Heart right ventricle (tissue), 16 donors: ENCODE results near the gene AP5B1. TPM values are rescaled to one million over a fixed set of nuclear protein-coding genes. Genes with fewer than 3 reads are reported as not detected.

Experiments
- ATAC-seq, 8 donors: fragments of 200-7000 bp; cut with Tn5 transposase; one replicate each; pipeline ENCODE4 v1.9.1; 2020; ENCODE audit warnings: mild to moderate bottlenecking in 8 of 8, moderate library complexity in 8 of 8, moderate number of reproducible peaks in 1 of 8
- DNase-seq, 2 donors: peaks; one replicate each; pipeline ENCODE4 v3.0.0-alpha.2; 2020
- H3K27ac ChIP-seq, 10 donors: fragments of 200-600 bp; sonication (generic) in 2 of 10; one replicate each; pipeline versions ENCODE4 v1.5.0 to v1.8.0; 2020 to 2022; ENCODE audit warnings: mild to moderate bottlenecking in 3 of 10
- H3K27me3 ChIP-seq, 7 donors: fragments of 200-600 bp; one replicate each; pipeline ENCODE4 v1.8.0; 2021 to 2022; ENCODE audit warnings: mild to moderate bottlenecking in 2 of 7
- H3K36me3 ChIP-seq, 9 donors: fragments of 200-600 bp; sonication (generic) in 1 of 9; one replicate each; pipeline versions ENCODE4 v1.5.0 to v1.8.0; 2020 to 2022; ENCODE audit warnings: mild to moderate bottlenecking in 2 of 9
- H3K4me1 ChIP-seq, 9 donors: fragments of 200-600 bp; sonication (generic) in 1 of 9; one replicate each; pipeline versions ENCODE4 v1.5.0 to v1.8.0; 2020 to 2022; ENCODE audit warnings: mild to moderate bottlenecking in 4 of 9
- H3K4me3 ChIP-seq, 10 donors: fragments of 200-600 bp; sonication (generic) in 2 of 10; one replicate each; pipeline versions ENCODE4 v1.5.0 to v1.8.0; 2020 to 2022; ENCODE audit warnings: mild to moderate bottlenecking in 7 of 10, moderate library complexity in 2 of 10
- H3K9me3 ChIP-seq, 11 donors: fragments of 200-600 bp in 10 of 11; sonication (generic) in 2 of 11; one replicate each; pipeline versions ENCODE4 v1.5.0 to v1.8.0; 2013 to 2022; ENCODE audit warnings: mild to moderate bottlenecking in 2 of 11, control low read depth in 1 of 11, moderate library complexity in 1 of 11
- WGBS, 2 donors: extraction: QIAGEN DNeasy Blood & Tissue Kit; methylation state at CpG; one replicate each; pipeline ENCODE4 v1.1.7; 2013; ENCODE audit warnings: inconsistent platforms in 1 of 2; 5-methylcytosine and 5-hydroxymethylcytosine counted together
- intact Hi-C, 10 donors: fragments of 100-400 bp; cut with DNase I; formaldehyde crosslinking; loops; one replicate each; pipeline versions ENCODE4 v1.11.1 to v1.14.2; 2022
- polyA plus RNA-seq, 2 donors: library from polyadenylated mRNA; stranded (reverse); fragments of 200-250 nt; gene quantifications; one replicate each; pipeline ENCODE4 v1.2.3, GENCODE V29; 2013
- total RNA-seq, 10 donors: library from RNA; stranded (reverse); fragmentation: NEBNext Ultra II Directional in 3 of 10; extraction: Animal tissue kit (Norgen Biotek cat#: 25700) in 3 of 10; gene quantifications; one replicate each; pipeline versions ENCODE4 v1.2.1 to v1.2.4, GENCODE V29; 2021 to 2023
- TF ChIP-seq, protein P1 (sequence below), 9 donors: fragments of 200-600 bp; sonication (generic) in 2 of 9; IDR thresholded peaks; one replicate each; pipeline versions ENCODE4 v1.5.0 to v1.8.0; 2021 to 2022; ENCODE audit warnings: antibody characterized with exemption in 9 of 9, mild to moderate bottlenecking in 5 of 9, moderate library complexity in 1 of 9
- donor health status: Arrhythmogenic right ventricular cardiomyopathy.
- donor health status: ischemic (EF 13 %, LVEDD 7.1; RV severe dilation, severe dysfunction).
- donor health status: healthy with polysubstance abuse.
- donor health status: DM: no; HTN: yes; CAD: no.
- donor health status: DM: no; HTN: no; CAD: no.
- donor health status: ischemic (EF 25% LVEDD 6.9; RV normal size, moderate dysfunction).
- donor health status: ischemic (EF 25% LVEDD 5.7; RV mildly dilated, moderate dysfunction).
- donor health status: healthy.
- donor health status: DM: yes; HTN: yes; CAD: no.
- donor health status: Ischemic cardiomyopathy.
- donor health status: ischemic (EF 35%, LVEDD 5.7; RV mildly dilated, moderate dysfunction).
- donor health status: nonischemic (EF 11% LVEDD 7.7; RV severe dilation, severe dysfunction).
- donor health status: DM: yes; HTN: yes; CAD: no.
- donor health status: PGD.
- donor health status: ischemic (EF 29% LVEDD 5.4; RV normal size, mild dysfunction).
- donor health status: nonischemic (EF 23%, LVEDD 6.1; RV moderate dilation, normal function).

AP5B1 gene
- total and polyA plus RNA-seq, 12 donors = 5.0 to 12.8 (median 6.9) TPM

DNA sequence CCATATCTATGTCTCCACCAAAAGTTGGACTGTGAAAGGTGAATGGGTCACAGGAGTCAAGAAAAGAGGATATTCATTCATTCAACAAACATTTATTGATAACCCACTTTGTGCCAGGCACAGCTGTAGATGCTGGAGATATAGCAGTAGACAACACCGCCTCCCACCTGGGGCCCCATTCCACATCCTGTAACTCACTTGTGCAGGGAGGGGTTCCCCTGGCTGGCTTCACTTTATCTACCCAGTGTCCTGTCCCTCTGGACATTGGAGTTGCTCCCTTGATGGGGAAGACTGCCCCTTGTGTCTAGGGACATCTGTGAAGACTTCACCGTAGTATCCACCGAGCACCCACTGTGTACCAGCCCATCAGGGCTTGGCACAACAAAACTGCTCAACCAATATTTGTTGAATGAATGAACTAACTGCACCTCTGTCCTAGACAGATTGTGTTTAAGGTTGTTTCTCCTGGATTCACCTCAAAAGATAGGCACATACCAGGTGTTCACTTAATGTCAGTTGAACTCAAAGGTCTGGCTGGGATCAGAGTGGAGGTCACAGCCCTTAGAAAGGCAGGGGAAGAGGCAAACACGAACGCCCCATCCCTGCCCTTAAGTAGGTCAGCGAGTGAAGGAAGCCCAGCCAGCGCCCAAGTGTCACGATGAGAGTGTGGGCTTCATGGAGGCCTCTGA, 4.7 kb upstream of the AP5B1 start:
- Histone ChIP-seq H3K36me3 (no peaks in the 10 kb centered on the region), H3K27me3 (peaks cover 25 to 61% (median 48%) of the 10 kb centered on the region in 7 donors), H3K9me3 (no peaks in the 10 kb centered on the region), H3K4me3 (no peak overlapping the region), H3K27ac (no peak overlapping the region), H3K4me1 (peaks cover 9 to 28% (median 25%) of the 10 kb centered on the region in 9 donors)
- ATAC-seq (no peak), DNase-seq (no peak)
- WGBS, 2 donors = 59 to 63% methylated on average over 8 of the region's 8 CpGs
- intact Hi-C loops = no loop called here
- TF ChIP-seq, protein P1, sequence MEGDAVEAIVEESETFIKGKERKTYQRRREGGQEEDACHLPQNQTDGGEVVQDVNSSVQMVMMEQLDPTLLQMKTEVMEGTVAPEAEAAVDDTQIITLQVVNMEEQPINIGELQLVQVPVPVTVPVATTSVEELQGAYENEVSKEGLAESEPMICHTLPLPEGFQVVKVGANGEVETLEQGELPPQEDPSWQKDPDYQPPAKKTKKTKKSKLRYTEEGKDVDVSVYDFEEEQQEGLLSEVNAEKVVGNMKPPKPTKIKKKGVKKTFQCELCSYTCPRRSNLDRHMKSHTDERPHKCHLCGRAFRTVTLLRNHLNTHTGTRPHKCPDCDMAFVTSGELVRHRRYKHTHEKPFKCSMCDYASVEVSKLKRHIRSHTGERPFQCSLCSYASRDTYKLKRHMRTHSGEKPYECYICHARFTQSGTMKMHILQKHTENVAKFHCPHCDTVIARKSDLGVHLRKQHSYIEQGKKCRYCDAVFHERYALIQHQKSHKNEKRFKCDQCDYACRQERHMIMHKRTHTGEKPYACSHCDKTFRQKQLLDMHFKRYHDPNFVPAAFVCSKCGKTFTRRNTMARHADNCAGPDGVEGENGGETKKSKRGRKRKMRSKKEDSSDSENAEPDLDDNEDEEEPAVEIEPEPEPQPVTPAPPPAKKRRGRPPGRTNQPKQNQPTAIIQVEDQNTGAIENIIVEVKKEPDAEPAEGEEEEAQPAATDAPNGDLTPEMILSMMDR (IDR thresholded peaks at IDR 0.05) = no peak

DNA sequence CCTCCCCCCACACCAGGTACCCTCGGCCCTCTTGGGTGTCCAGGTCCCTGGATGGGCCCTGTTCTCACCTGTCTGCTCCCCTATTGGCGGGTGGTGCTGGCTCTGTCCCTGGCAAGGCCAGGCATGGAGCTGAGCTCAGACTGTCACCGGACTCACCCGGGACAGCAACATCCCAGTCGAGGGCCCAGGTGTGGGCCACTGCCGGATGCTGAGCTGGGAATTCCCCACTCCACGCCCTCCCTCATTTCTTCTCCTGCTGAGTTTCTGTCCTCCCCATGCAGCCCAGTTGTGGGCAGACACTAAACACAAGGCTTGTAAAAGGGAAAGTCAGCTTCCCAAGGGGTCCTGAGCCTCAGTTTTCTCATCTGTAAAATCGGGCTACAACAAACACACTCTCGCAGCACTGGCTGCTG, 2.0 kb upstream of the AP5B1 start:
- DNase-seq (no peak), ATAC-seq (no peak)
- Histone ChIP-seq H3K4me1 (peaks cover 15 to 41% (median 29%) of the 10 kb centered on the region in 9 donors), H3K4me3 (no peak overlapping the region), H3K27ac (no peak overlapping the region), H3K9me3 (no peaks in the 10 kb centered on the region), H3K36me3 (peaks cover 0 to 17% (median 11%) of the 10 kb centered on the region in 9 donors), H3K27me3 (peaks cover 20 to 38% (median 32%) of the 10 kb centered on the region in 7 donors)
- intact Hi-C loops = loop anchor here in 5 of 10 donors (5.0 kb wide), 3 partner anchors 34 to 204 kb away; partner anchors contain the start of gene KAT5 (in 1 of the 5)
- WGBS, 2 donors = 82 to 84% methylated on average over 9 of the region's 9 CpGs
- TF ChIP-seq, protein P1 (IDR thresholded peaks at IDR 0.05) = no peak

DNA sequence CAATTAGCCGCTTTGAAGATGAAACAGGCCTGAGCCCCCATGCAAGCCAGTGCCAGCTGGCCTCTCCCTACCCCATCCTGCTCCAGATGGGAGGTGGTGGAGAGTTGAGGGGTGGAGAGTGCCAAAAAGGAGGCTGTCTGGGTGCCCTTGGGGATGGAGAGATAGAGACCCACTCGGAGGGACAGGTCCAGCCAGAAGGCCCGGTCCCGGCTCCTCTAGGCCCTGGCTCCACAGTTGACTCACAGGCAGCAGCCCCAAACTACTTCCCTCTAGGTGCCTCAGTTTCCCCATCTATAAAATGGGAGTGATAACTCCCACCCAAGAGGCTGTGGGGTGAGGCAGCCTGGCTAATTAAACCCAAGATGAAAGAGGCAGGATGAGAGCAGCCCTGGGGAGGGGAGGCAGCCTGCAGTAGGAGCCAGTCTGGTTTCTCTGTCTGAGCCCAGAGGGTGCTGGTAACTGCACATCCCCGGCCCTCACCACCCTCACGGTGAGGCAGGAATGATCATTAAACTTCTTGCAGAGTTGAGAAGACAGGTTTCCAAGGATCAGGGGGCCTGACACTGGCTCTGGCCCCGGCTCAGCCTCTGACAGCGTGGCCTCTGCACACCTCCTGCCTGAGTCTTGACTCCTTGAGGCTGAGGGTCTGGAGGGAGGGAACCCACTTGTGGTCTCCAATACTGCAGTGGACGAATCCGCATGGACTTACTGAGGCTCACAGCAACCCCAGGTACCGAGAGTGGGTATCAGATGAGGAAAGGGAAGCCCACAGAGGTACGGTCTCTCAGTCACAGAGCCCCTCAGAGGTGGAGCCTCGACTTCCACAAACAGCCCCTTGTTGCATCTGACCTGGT, 1.4 kb upstream of the AP5B1 start:
- no peak for DNase-seq
- no peaks in the 10 kb centered on the region for H3K9me3 ChIP-seq
- TF ChIP-seq, protein P1 (IDR thresholded peaks at IDR 0.05) = no peak
- H3K4me1 ChIP-seq = peaks cover 12 to 43% (median 25%) of the 10 kb centered on the region in 9 donors
- no peak overlapping the region for H3K27ac ChIP-seq
- intact Hi-C loops = loop anchor here in 7 of 10 donors (2.0 to 5.0 kb wide), 5 partner anchors 35 to 205 kb away; partner anchors contain the start of gene KAT5 (in 1 of the 7)
- peaks cover 0 to 23% (median 13%) of the 10 kb centered on the region in 9 donors for H3K36me3 ChIP-seq
- peak overlapping the region in 3 of 10 donors; percentile 68 to 93 (median 92) for H3K4me3 ChIP-seq
- peaks cover 14 to 33% (median 27%) of the 10 kb centered on the region in 7 donors for H3K27me3 ChIP-seq
- WGBS, 2 donors = 90 to 91% methylated on average over 13 of the region's 13 CpGs
- ATAC-seq = no peak
